OCI-LY1 (cell line): Measurements from ENCODE around the gene STX2.
A peak's percentile ranks its signal among the peaks of the same experiment; 100 is the strongest.

Source experiments
- H2AFZ ChIP-seq: fragments of 200-600 bp; sonication (generic), shearing (Covaris generic); 2 replicates; pipeline ENCODE4 v1.6.0; 2014; ENCODE audit warnings: antibody characterized with exemption, mild to moderate bottlenecking, low read length
- H3F3A ChIP-seq: fragments of 200-600 bp; sonication (generic), shearing (Covaris generic); 2 replicates; pipeline ENCODE4 v1.6.0; 2014; ENCODE audit warnings: mild to moderate bottlenecking, antibody characterized with exemption, low read length, moderate library complexity; ENCODE audit not compliant: insufficient read depth
- H3K27ac ChIP-seq: fragments of 200-600 bp; sonication (generic); 2 replicates; pipeline ENCODE4 v1.5.1; 2014; ENCODE audit warnings: low read length, mixed run types, mild to moderate bottlenecking, low read depth; ENCODE audit not compliant: poor library complexity, severe bottlenecking
- H3K27me3 ChIP-seq: fragments of 200-600 bp; sonication (generic); 2 replicates; pipeline ENCODE4 v1.6.0; 2014; ENCODE audit warnings: antibody characterized with exemption, mild to moderate bottlenecking, low read length, moderate library complexity; ENCODE audit not compliant: insufficient read depth
- H3K36me3 ChIP-seq: fragments of 200-600 bp; sonication (generic); 2 replicates; pipeline ENCODE4 v1.6.1; 2014; ENCODE audit warnings: mild to moderate bottlenecking, antibody characterized with exemption, low read length, moderate library complexity, mixed read lengths; ENCODE audit not compliant: insufficient read depth
- H3K4me1 ChIP-seq: fragments of 200-600 bp; sonication (generic); 2 replicates; pipeline ENCODE4 v1.5.1; 2014; ENCODE audit warnings: mild to moderate bottlenecking, low read length, moderate library complexity; ENCODE audit not compliant: insufficient read depth, severe bottlenecking
- H3K4me2 ChIP-seq: fragments of 200-600 bp; sonication (generic), shearing (Covaris generic); 2 replicates; pipeline ENCODE4 v1.6.1; 2014; ENCODE audit warnings: low read length
- H3K4me3 ChIP-seq: fragments of 200-600 bp; sonication (generic); 2 replicates; pipeline ENCODE4 v1.5.1; 2014; ENCODE audit warnings: low read length, low read depth, mild to moderate bottlenecking, mixed read lengths; ENCODE audit not compliant: poor library complexity, severe bottlenecking
- H3K79me2 ChIP-seq: fragments of 200-600 bp; shearing (Covaris generic); 2 replicates; pipeline ENCODE4 v1.6.1; 2016; ENCODE audit warnings: mixed run types, low read length, mixed read lengths; ENCODE audit not compliant: insufficient read depth
- H3K9ac ChIP-seq: fragments of 200-600 bp; sonication (generic), shearing (Covaris generic); 2 replicates; pipeline ENCODE4 v1.6.1; 2014; ENCODE audit warnings: mild to moderate bottlenecking, low read length, mixed read lengths
- H3K9me2 ChIP-seq: fragments of 200-600 bp; sonication (generic), shearing (Covaris generic); 2 replicates; pipeline ENCODE4 v1.6.1; 2014; ENCODE audit warnings: low read depth, mild to moderate bottlenecking, low read length, mixed read lengths
- H3K9me3 ChIP-seq: fragments of 200-600 bp; shearing (Covaris generic); 2 replicates; pipeline ENCODE4 v1.6.1; 2014; ENCODE audit warnings: low read length, mixed read lengths
- H4K20me1 ChIP-seq: fragments of 200-600 bp; sonication (generic), shearing (Covaris generic); 2 replicates; pipeline ENCODE4 v1.6.0; 2016; ENCODE audit warnings: mild to moderate bottlenecking, low read length; ENCODE audit not compliant: insufficient read depth
- EZH2 ChIP-seq: fragments of 200-600 bp; sonication (generic), shearing (Covaris generic); IDR thresholded peaks from 2 replicates; pipeline ENCODE4 v1.8.0; 2017; ENCODE audit warnings: borderline replicate concordance, mixed run types, mild to moderate bottlenecking, antibody characterized with exemption, low read length, moderate library complexity, mixed read lengths
- TF ChIP-seq, protein P1 (sequence below): fragments of 200-600 bp; sonication (generic), shearing (Covaris generic); IDR thresholded peaks from 2 replicates; pipeline ENCODE4 v1.5.1; 2017; ENCODE audit warnings: mild to moderate bottlenecking, antibody characterized with exemption, low read length, moderate library complexity, mixed read lengths

Gene STX2

GRCh38 chr12:130778776-130779175 is 60.3 kb downstream of the STX2 start:
- H3K4me2 ChIP-seq = no peak overlapping the region
- H3K9me3 ChIP-seq = no peaks in the 10 kb centered on the region
- no peak overlapping the region for H2AFZ ChIP-seq
- H3K9me2 ChIP-seq = no peaks in the 10 kb centered on the region
- no peak for TF ChIP-seq EZH2
- TF ChIP-seq, protein P1, sequence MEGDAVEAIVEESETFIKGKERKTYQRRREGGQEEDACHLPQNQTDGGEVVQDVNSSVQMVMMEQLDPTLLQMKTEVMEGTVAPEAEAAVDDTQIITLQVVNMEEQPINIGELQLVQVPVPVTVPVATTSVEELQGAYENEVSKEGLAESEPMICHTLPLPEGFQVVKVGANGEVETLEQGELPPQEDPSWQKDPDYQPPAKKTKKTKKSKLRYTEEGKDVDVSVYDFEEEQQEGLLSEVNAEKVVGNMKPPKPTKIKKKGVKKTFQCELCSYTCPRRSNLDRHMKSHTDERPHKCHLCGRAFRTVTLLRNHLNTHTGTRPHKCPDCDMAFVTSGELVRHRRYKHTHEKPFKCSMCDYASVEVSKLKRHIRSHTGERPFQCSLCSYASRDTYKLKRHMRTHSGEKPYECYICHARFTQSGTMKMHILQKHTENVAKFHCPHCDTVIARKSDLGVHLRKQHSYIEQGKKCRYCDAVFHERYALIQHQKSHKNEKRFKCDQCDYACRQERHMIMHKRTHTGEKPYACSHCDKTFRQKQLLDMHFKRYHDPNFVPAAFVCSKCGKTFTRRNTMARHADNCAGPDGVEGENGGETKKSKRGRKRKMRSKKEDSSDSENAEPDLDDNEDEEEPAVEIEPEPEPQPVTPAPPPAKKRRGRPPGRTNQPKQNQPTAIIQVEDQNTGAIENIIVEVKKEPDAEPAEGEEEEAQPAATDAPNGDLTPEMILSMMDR = no peak
- H3K27ac ChIP-seq = no peak overlapping the region
- no peak overlapping the region for H3K9ac ChIP-seq
- H4K20me1 ChIP-seq = no peaks in the 10 kb centered on the region
- peaks cover 8% of the 10 kb centered on the region; the same call in 1 of the 2 replicates for H3K27me3 ChIP-seq
- no peaks in the 10 kb centered on the region for H3K4me1 ChIP-seq
- no peak overlapping the region for H3K4me3 ChIP-seq
- H3F3A ChIP-seq = no peaks in the 10 kb centered on the region
- H3K79me2 ChIP-seq = no peaks in the 10 kb centered on the region
- peaks cover 11% of the 10 kb centered on the region for H3K36me3 ChIP-seq

GRCh38 chr12:130776857-130777339 is 62.2 kb downstream of the STX2 start:
- no peak overlapping the region for H3K9ac ChIP-seq

DNA sequence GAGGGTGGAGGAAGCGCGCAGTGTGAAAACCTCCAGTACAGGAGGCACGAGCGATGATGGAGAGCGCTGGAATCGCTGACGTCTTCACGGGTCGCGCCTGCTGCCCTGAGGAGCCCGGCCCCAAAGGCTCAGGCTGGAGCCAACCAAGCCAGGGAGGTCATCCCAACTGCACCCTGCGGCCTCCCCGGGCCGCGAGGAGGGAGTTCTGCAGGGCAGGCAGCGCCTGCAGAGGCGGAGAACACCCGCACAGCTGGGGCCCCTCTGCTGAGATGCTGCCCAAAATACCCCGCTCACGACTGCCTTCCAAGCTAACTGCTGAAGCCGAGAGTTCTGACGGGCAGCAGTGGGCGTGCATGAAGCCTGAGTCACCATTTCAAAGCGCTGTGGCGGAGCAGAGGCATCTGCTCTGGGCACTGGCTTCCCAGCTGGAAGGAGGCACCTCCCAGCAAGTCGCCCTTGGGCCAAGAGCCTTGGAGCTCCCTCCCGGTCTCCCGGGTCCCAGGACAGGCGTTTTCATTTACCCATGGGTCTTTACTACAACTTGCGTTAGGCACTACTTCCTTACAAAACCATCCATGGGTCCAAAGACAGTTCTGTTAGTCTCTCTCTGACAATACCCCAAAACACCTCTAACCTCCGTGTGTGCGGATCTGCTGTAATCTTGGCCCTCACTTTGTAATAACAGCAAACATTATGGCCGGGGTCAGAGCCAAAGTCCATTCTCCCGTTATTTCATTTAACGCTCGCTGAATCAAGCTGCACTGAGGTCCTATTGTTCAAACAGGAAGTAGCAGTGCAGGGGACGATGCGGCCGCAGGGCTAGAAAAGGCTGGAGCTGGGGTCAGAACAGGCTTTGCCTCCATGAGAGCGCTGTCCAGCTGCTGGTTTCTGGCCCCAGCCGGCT is 62.8 kb downstream of the STX2 start:
- Histone ChIP-seq H3F3A (no peaks in the 10 kb centered on the region), H3K79me2 (no peaks in the 10 kb centered on the region), H3K9me2 (no peaks in the 10 kb centered on the region), H3K4me1 (no peaks in the 10 kb centered on the region), H3K27ac (no peak overlapping the region), H3K36me3 (peaks cover 5% of the 10 kb centered on the region), H3K9me3 (no peaks in the 10 kb centered on the region), H3K9ac (no peak overlapping the region), H2AFZ (no peak overlapping the region), H4K20me1 (no peaks in the 10 kb centered on the region), H3K27me3 (peaks cover 8% of the 10 kb centered on the region; the same call in 1 of the 2 replicates), H3K4me2 (peak overlapping the region; percentile 8; the same call in 1 of the 2 replicates), H3K4me3 (no peak overlapping the region)
- TF ChIP-seq, protein P1 = no peak
- TF ChIP-seq EZH2 = no peak

More at GRCh38 chr12:130776857-130777339, 62.2 kb downstream of the STX2 start:
- Histone ChIP-seq H4K20me1 (no peaks in the 10 kb centered on the region), H3K4me1 (no peaks in the 10 kb centered on the region), H3K27ac (no peak overlapping the region), H3K4me2 (0 out of 2 replicates have a peak overlapping the region, but pooled peaks have one; percentile 8), H3K9me2 (no peaks in the 10 kb centered on the region), H3K79me2 (no peaks in the 10 kb centered on the region), H3F3A (no peaks in the 10 kb centered on the region), H3K36me3 (peaks cover 11% of the 10 kb centered on the region), H3K9me3 (no peaks in the 10 kb centered on the region), H3K27me3 (peaks cover 8% of the 10 kb centered on the region; the same call in 1 of the 2 replicates), H3K4me3 (no peak overlapping the region), H2AFZ (no peak overlapping the region)
- TF ChIP-seq EZH2 = no peak
- TF ChIP-seq, protein P1 = no peak
